ENCODE measurements around the gene PLAGL1. TPM values are rescaled to one million over a fixed set of nuclear protein-coding genes. Genes with fewer than 3 reads are reported as not detected.

Gene PLAGL1
- total RNA-seq, 4 donors from 2014 or later, result 12.1 to 27.2 (median 22.5) TPM

DNA sequence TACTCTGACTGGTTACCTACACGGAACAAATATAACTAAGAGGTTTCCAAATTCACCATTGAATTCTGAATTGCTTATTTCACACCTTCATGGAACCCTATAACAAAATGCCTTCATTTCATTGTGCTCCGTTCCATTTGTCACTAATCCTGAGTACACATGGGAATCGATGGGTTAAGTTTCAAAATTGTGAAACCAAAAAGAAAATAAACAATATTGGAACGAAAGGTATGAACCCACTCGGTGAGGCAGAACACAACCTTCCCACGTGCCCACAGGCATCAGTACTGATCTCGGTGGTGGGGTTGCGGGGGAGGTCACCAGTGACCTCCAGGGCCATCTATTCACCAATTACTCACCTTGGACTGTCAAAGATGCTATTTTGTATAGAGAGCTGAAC, 34.0 kb downstream of the PLAGL1 start:
- H3K36me3 ChIP-seq, result no peaks in the 10 kb centered on the region
- no peak for DNase-seq
- no peaks in the 10 kb centered on the region for H3K4me1 ChIP-seq
- H3K27ac ChIP-seq, result no peak overlapping the region
- no peak overlapping the region for H3K4me3 ChIP-seq
- TF ChIP-seq POLR2A (IDR thresholded peaks at IDR 0.05), result no peak
- TF ChIP-seq, protein P1, sequence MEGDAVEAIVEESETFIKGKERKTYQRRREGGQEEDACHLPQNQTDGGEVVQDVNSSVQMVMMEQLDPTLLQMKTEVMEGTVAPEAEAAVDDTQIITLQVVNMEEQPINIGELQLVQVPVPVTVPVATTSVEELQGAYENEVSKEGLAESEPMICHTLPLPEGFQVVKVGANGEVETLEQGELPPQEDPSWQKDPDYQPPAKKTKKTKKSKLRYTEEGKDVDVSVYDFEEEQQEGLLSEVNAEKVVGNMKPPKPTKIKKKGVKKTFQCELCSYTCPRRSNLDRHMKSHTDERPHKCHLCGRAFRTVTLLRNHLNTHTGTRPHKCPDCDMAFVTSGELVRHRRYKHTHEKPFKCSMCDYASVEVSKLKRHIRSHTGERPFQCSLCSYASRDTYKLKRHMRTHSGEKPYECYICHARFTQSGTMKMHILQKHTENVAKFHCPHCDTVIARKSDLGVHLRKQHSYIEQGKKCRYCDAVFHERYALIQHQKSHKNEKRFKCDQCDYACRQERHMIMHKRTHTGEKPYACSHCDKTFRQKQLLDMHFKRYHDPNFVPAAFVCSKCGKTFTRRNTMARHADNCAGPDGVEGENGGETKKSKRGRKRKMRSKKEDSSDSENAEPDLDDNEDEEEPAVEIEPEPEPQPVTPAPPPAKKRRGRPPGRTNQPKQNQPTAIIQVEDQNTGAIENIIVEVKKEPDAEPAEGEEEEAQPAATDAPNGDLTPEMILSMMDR (IDR thresholded peaks at IDR 0.05), result no peak
- no peaks in the 10 kb centered on the region for H3K9me3 ChIP-seq
- H3K27me3 ChIP-seq, result no peaks in the 10 kb centered on the region

DNA sequence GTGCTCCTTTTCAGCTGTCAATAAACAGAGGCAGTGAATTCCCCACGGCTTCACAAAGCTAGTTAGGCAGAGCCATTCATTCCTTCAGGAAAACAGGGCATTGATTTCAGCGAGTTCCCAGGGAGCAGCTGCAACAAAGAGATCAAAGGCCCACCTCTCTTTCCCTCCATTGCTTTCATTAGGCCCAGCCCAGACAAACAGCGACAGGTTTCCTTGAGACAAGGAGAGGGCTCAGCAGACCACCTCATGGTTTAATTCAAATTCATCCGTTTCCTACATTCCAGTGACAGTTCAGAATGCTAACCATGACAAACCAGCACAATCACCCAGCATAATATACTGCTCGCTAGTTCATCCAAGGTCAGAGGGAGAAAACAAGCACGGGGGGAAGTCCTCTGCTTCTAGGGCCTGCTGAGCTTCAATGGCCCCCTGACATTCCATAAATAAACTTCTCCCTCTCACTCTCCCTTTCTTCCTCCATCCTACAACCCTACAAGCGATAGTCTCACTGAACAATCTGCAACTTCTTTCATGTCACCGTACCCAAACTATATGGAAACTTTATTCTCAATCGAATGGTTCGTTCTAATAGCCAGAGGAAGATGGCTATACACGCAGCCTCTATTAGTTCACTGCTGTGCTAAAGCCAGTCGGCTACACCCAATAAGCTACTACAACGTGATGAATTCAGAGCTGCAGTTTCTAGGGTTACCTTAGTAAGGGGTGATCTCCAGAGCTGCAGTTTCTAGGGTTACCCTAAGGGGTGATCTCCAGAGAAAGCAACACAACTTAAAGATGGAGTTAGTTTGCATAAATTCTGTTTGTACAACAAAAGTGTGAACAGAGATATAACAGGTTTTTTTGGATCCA, 34.7 kb downstream of the PLAGL1 start:
- TF ChIP-seq POLR2A (IDR thresholded peaks at IDR 0.05), result no peak
- TF ChIP-seq, protein P1 (IDR thresholded peaks at IDR 0.05), result no peak

DNA sequence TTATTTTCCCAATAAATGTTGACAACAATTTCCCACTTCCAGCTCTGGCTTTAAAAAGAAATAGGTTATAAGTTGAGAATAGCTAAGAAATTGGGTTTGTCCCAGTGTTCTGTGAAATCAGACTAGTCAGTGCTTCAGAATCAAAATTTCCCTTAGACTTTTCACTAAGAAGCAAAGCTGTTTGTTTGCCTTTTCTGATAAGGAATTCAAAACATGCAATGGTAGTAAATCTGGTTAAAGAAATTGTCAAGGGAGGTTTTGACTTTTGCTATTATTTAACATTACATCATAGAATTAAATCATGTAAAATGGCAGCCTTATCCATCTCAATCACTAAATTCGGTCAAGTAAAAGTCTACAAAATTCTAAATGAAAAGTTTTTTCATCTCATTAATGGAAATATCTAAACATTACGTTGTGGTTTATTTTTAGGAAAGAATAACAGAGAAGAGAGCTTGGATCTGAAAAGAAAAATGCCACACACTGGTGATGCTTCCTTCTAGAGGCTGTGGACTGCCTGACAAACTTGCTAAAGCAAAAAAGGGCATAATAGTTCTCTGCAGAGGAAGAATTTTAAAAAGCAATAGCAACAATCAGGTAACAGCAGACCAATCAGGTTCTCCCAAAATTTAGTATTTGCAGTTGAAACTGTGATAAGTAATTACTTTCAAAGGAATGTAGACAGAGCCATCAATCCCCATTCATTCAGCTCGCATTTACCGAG, 36.4 kb downstream of the PLAGL1 start:
- H3K36me3 ChIP-seq, result no peaks in the 10 kb centered on the region
- no peak overlapping the region for H3K27ac ChIP-seq
- no peaks in the 10 kb centered on the region for H3K4me1 ChIP-seq
- no peak for TF ChIP-seq POLR2A (IDR thresholded peaks at IDR 0.05)
- TF ChIP-seq, protein P1 (IDR thresholded peaks at IDR 0.05), result no peak
- no peaks in the 10 kb centered on the region for H3K9me3 ChIP-seq
- no peak for DNase-seq
- H3K27me3 ChIP-seq, result no peaks in the 10 kb centered on the region
- no peak overlapping the region for H3K4me3 ChIP-seq

More for the DNA sequence above, 34.7 kb downstream of the PLAGL1 start:
- no peaks in the 10 kb centered on the region for H3K36me3 ChIP-seq
- H3K4me3 ChIP-seq, result no peak overlapping the region
- H3K9me3 ChIP-seq, result no peaks in the 10 kb centered on the region
- DNase-seq, result no peak
- no peak overlapping the region for H3K27ac ChIP-seq
- no peaks in the 10 kb centered on the region for H3K27me3 ChIP-seq
- no peaks in the 10 kb centered on the region for H3K4me1 ChIP-seq

DNA sequence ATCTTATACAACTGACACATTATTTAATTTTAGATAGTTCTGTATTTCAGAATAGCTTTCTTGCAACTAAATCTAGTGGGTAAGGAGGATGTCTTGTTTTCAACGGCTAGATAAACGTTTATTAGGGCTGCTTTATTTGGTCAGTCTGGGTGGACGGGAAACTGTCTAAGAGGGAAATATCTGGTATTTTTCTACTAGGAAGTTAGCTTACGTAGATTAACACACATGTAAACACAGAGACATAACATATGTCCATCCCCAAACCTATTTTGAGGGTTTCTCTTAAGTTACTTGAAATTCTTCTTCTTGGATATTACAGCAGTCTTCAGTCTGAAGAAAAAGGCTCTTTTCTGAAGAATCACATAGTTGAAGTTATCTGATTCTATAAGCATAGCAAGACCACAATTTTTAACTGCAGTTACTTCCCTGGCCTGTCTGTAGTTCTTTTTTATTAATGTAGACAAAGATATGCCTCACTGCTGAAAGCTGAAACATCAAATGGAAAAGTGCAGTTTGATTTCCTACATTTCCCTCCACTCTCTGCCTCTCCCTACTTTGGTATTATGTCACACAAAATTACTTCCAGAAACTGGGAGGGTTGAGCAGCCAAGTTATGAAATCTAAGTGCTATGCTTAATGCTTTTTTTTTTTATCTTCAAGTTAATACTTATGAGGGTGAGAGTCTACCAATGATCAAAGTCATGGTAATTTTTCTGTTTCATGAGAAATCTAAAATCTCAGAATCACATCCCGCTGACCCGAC, 37.4 kb downstream of the PLAGL1 start:
- no peak for DNase-seq
- Histone ChIP-seq H3K9me3 (no peaks in the 10 kb centered on the region), H3K36me3 (no peaks in the 10 kb centered on the region), H3K4me1 (no peaks in the 10 kb centered on the region), H3K4me3 (no peak overlapping the region), H3K27me3 (no peaks in the 10 kb centered on the region), H3K27ac (no peak overlapping the region)
- no peak for TF ChIP-seq POLR2A (IDR thresholded peaks at IDR 0.05)
- TF ChIP-seq, protein P1 (IDR thresholded peaks at IDR 0.05), result no peak

DNA sequence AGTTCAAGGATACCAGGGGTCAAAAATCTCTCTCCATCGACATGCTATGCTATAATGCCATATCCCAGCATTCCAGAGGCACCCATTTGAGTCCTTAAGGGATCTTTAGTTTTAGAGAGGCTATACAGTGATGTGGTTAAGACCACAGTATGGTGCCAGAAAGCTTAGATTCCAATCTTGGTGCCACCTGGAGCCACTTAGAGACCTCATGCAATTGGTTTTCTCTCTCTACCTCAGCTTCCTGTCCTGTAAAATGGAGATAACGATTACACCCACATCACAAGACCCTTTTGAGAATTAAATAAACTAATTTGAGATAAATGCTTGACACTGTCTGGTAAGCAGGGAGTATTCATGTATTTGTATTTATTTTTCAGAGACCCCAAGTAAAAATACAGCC, 39.0 kb downstream of the PLAGL1 start:
- TF ChIP-seq, protein P1 (IDR thresholded peaks at IDR 0.05), result no peak
- TF ChIP-seq POLR2A (IDR thresholded peaks at IDR 0.05), result no peak
- DNase-seq, result no peak
- no peaks in the 10 kb centered on the region for H3K27me3 ChIP-seq
- no peak overlapping the region for H3K4me3 ChIP-seq
- H3K27ac ChIP-seq, result no peak overlapping the region
- H3K9me3 ChIP-seq, result no peaks in the 10 kb centered on the region
- H3K36me3 ChIP-seq, result no peaks in the 10 kb centered on the region
- H3K4me1 ChIP-seq, result peaks cover 0 to 9% (median 0%) of the 10 kb centered on the region in 4 donors
